Measurements from ENCODE around the gene AP3S1.

AP3S1 gene

GRCh38 chr5:115898656-115899055, 56.9 kb downstream of the AP3S1 start (continued):
- TF ChIP-seq PRDM2 (tag by site-specific recombination; IDR thresholded peaks at IDR 0.05; ENCODE audit: borderline replicate concordance): no peak
- TF ChIP-seq ZEB2 (tag by site-specific recombination; IDR thresholded peaks at IDR 0.05): no peak
- TF ChIP-seq ZBTB6 (tag by site-specific recombination; IDR thresholded peaks at IDR 0.05): no peak
- TF ChIP-seq REPIN1 (tag by site-specific recombination; IDR thresholded peaks at IDR 0.05; ENCODE audit: low read depth): no peak
- TF ChIP-seq, protein P1, sequence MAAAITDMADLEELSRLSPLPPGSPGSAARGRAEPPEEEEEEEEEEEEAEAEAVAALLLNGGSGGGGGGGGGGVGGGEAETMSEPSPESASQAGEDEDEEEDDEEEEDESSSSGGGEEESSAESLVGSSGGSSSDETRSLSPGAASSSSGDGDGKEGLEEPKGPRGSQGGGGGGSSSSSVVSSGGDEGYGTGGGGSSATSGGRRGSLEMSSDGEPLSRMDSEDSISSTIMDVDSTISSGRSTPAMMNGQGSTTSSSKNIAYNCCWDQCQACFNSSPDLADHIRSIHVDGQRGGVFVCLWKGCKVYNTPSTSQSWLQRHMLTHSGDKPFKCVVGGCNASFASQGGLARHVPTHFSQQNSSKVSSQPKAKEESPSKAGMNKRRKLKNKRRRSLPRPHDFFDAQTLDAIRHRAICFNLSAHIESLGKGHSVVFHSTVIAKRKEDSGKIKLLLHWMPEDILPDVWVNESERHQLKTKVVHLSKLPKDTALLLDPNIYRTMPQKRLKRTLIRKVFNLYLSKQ (tag by site-specific recombination; IDR thresholded peaks at IDR 0.05; ENCODE audit: borderline replicate concordance): no peak
- TF ChIP-seq ZNF223 (tag by site-specific recombination; IDR thresholded peaks at IDR 0.05): no peak

GRCh38 chr5:115907177-115907576, 65.4 kb downstream of the AP3S1 start:
- H3K9me3 ChIP-seq (ENCODE audit: control insufficient read depth, insufficient read depth, low read depth, low read length): no peaks in the 10 kb centered on the region
- no peak overlapping the region for H3K27ac ChIP-seq (ENCODE audit: extremely low read depth, low read depth, low read length)
- CTCF ChIA-PET: no interaction called here
- no peaks in the 10 kb centered on the region for H3K36me3 ChIP-seq (ENCODE audit: control insufficient read depth in 2 of 2, insufficient read depth in 1 of 2, low read length in 2 of 2)
- no peaks in the 10 kb centered on the region for H3K4me1 ChIP-seq (ENCODE audit: control insufficient read depth, insufficient read depth, low read length)
- POLR2A ChIA-PET: no interaction called here
- no peak for TF ChIP-seq ZNF133 (tag by site-specific recombination; IDR thresholded peaks at IDR 0.05)
- no peak for TF ChIP-seq SCRT2 (tag by site-specific recombination; IDR thresholded peaks at IDR 0.05)
- TF ChIP-seq ZBTB48 (tag by site-specific recombination; IDR thresholded peaks at IDR 0.05): no peak
- TF ChIP-seq BCL11B (tag by site-specific recombination; IDR thresholded peaks at IDR 0.05; ENCODE audit: low read depth): no peak
- no peak for TF ChIP-seq IKZF3 (tag by site-specific recombination; IDR thresholded peaks at IDR 0.05)
- TF ChIP-seq ZBTB6 (tag by site-specific recombination; IDR thresholded peaks at IDR 0.05): no peak
- TF ChIP-seq ZNF221 (tag by site-specific recombination; IDR thresholded peaks at IDR 0.05; ENCODE audit: borderline replicate concordance): no peak
- TF ChIP-seq ZNF768 (tag by site-specific recombination; IDR thresholded peaks at IDR 0.05): no peak
- TF ChIP-seq ZBTB21 (tag by site-specific recombination; IDR thresholded peaks at IDR 0.05): no peak
- TF ChIP-seq, protein P2, sequence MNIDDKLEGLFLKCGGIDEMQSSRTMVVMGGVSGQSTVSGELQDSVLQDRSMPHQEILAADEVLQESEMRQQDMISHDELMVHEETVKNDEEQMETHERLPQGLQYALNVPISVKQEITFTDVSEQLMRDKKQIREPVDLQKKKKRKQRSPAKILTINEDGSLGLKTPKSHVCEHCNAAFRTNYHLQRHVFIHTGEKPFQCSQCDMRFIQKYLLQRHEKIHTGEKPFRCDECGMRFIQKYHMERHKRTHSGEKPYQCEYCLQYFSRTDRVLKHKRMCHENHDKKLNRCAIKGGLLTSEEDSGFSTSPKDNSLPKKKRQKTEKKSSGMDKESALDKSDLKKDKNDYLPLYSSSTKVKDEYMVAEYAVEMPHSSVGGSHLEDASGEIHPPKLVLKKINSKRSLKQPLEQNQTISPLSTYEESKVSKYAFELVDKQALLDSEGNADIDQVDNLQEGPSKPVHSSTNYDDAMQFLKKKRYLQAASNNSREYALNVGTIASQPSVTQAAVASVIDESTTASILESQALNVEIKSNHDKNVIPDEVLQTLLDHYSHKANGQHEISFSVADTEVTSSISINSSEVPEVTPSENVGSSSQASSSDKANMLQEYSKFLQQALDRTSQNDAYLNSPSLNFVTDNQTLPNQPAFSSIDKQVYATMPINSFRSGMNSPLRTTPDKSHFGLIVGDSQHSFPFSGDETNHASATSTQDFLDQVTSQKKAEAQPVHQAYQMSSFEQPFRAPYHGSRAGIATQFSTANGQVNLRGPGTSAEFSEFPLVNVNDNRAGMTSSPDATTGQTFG (tag by site-specific recombination; IDR thresholded peaks at IDR 0.05; ENCODE audit: borderline replicate concordance): no peak
- TF ChIP-seq ZNF473 (tag by site-specific recombination; IDR thresholded peaks at IDR 0.05): no peak
- no peak for TF ChIP-seq ZNF341 (tag by site-specific recombination; IDR thresholded peaks at IDR 0.05; ENCODE audit: low read depth)
- TF ChIP-seq ZNF157 (tag by site-specific recombination; IDR thresholded peaks at IDR 0.05): no peak
- no peak for TF ChIP-seq ZNF510 (tag by site-specific recombination; IDR thresholded peaks at IDR 0.05; ENCODE audit: insufficient replicate concordance)
- TF ChIP-seq ZNF184 (tag by site-specific recombination; IDR thresholded peaks at IDR 0.05): no peak
- no peak for TF ChIP-seq ZNF239 (tag by site-specific recombination; IDR thresholded peaks at IDR 0.05)
- no peak for TF ChIP-seq ZNF792 (tag by site-specific recombination; IDR thresholded peaks at IDR 0.05)
- no peak for TF ChIP-seq ZNF48 (tag by site-specific recombination; IDR thresholded peaks at IDR 0.05)
- H3K4me3 ChIP-seq (ENCODE audit: low read depth, low read length): no peak overlapping the region

All from HEK293 (cell line).